Lung microvascular endothelial cell (primary cell): Measurements from ENCODE around the gene ATRAID. TPM values are rescaled to one million over a fixed set of nuclear protein-coding genes. Genes with fewer than 3 reads are reported as not detected.

Source experiments
- DNase-seq, 2 donors: peaks; one replicate each; pipeline versions ENCODE4 v3.0.0 to v3.0.0-alpha.2; 2010; ENCODE audit warnings: low read depth in 2 of 2
- total RNA-seq: library from RNA; depleted of rRNA; stranded (reverse); fragments of >200 nt; gene quantifications from 2 replicates; pipeline ENCODE4 v1.2.1, GENCODE V29; 2014

Gene ATRAID
- total RNA-seq, 1 donor from 2014 or later = 130 TPM

DNA sequence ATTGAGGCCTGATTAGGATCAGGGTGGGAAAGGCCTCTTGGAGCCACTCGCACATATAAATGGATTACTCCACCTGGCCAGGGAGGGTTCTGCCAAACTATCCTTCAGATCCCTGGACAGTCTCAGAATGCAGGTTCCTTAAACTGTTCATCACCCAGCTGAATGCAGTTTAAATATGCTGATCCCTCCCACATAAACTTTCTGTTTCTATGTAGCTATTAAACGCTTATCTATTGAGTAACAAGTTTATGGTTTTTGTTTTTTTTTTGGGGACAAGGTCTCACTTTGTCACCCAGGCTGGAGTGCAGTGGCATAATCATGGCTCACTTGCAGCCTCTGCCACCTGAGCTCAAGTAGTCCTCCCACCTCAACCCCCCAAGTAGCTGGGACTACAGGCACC lies 7.2 kb downstream of the ATRAID start:
- no peak for DNase-seq

DNA sequence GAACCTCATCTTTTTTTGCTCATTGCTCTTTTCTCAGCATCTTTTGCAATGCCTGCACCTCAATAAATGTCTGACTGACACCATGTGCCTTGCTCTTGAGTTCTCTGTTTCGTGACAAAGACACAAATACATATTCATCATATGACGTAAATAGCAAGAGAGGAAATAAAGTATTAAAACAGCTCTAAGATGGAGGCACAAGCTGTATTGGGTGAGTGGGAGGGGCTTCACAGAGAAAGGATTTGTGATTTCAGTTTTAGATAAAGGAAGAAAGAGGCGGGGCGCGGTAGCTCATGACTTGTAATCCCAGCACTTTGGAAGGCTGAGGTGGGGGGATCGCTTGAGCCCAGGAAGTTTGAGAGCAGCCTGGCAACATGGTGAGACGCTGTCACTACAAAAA lies 8.2 kb downstream of the ATRAID start:
- DNase-seq = no peak

DNA sequence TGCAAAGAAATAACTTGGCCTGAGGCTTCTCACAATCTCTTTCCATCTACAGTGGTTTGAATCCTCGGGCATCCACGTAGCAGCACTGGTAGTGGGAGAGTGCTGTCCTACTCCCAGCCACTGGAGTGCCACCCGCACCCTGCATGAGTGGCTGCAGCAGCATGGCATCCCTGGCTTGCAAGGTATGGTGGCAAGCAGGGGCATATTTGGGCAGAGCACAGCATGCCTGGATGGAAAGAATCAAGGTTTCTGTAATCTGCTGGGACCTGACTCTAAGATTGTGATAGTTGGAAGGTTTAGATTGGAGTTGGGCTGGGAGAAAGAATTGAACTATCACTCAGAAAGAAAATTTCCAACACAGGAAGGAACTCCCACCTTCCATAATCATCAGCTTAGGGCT lies 9.3 kb downstream of the ATRAID start:
- DNase-seq = no peak

DNA sequence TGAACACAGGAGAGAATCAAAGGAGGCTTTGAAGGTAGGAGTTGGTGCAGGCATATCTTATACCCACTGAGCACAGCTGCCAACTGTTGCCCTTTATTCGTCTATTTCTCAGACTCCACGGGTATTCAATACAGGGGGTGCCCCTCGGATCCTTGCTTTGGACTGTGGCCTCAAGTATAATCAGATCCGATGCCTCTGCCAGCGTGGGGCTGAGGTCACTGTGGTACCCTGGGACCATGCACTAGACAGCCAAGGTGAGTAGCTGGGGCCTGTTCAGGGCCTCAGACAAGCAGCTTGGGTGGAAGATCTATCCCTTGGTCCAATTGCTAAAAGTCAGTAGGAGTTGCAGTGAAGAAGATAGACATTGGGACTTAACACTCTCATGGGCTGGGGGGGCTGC lies 10.6 kb downstream of the ATRAID start:
- no peak for DNase-seq

DNA sequence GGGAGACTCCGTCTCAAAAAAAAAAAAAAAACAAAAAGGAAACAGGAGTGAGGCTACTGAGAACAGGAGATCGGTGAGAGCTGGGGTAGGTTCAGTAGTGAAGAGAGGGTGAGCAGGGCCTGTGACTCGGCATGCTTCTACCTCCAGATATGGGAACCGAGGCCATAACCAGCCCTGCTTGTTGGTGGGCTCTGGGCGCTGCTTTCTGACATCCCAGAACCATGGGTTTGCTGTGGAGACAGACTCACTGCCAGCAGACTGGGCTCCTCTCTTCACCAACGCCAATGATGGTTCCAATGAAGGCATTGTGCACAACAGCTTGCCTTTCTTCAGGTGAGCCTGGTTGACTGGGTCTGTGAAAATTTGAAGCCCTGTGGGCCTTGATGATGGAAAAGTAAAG lies 11.6 kb downstream of the ATRAID start:
- DNase-seq = no peak

DNA sequence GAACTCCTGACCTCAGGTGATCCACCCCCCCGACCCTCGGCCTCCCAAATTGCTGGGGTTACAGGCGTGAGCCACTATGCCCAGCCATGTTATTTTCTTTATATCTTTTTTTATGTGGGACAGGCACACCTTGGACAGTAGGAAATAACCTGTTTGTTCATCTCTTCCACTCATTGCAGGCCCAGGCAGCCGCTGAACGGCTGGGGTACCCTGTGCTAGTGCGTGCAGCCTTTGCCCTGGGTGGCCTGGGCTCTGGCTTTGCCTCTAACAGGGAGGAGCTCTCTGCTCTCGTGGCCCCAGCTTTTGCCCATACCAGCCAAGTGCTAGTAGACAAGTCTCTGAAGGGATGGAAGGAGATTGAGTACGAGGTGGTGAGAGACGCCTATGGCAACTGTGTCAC lies 13.7 kb downstream of the ATRAID start:
- no peak for DNase-seq

DNA sequence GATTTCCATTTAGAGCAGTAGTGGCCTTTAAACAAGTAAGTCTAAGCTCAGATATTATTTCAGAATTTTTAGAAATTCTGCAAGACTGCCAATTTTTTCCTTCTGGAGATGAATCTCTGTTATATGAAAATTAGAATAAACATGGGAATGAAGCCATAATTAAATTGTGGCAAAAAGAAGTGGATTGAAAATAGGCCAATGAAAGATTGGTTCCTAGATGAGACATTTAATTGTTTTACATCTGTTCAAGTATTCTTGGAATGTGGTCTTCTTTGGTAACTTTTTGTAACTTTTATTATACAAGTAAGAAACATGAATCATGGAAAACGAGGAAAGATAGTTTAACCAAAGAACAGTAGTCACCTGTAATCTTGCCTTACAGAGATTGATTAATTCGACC lies 15.7 kb downstream of the ATRAID start:
- DNase-seq = no peak

DNA sequence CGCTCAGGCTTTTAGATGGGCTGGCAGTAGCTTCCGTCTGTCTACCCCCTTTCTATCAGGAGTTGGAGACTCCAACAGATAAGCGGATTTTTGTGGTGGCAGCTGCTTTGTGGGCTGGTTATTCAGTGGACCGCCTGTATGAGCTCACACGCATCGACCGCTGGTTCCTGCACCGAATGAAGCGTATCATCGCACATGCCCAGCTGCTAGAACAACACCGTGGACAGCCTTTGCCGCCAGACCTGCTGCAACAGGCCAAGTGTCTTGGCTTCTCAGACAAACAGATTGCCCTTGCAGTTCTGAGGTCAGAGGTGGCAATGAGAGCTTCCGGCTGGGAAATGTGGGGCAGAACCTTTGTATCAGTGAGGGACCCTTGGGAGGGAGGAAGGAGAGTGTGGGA lies 20.1 kb downstream of the ATRAID start:
- DNase-seq = no peak

DNA sequence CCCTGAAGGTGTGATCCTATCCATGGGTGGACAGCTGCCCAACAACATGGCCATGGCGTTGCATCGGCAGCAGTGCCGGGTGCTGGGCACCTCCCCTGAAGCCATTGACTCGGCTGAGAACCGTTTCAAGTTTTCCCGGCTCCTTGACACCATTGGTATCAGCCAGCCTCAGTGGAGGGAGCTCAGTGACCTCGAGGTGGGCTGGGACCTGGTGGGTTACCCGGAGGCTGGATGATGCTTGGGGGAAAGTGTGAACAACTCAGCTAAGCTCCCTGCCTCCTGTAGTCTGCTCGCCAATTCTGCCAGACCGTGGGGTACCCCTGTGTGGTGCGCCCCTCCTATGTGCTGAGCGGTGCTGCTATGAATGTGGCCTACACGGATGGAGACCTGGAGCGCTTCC lies 21.5 kb downstream of the ATRAID start:
- no peak for DNase-seq

DNA sequence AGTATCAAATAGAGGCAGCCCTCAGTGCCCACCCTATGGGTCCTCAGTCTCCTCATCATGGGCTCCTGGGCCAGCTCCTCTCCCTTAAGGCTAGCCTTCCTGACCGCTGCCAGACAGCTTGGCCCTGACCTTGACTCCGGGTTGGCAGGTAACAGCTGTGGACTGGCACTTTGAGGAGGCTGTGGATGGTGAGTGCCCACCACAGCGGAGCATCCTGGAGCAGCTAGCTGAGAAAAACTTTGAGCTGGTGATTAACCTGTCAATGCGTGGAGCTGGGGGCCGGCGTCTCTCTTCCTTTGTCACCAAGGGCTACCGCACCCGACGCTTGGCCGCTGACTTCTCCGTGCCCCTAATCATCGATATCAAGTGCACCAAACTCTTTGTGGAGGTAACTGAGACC lies 24.3 kb downstream of the ATRAID start:
- no peak for DNase-seq

DNA sequence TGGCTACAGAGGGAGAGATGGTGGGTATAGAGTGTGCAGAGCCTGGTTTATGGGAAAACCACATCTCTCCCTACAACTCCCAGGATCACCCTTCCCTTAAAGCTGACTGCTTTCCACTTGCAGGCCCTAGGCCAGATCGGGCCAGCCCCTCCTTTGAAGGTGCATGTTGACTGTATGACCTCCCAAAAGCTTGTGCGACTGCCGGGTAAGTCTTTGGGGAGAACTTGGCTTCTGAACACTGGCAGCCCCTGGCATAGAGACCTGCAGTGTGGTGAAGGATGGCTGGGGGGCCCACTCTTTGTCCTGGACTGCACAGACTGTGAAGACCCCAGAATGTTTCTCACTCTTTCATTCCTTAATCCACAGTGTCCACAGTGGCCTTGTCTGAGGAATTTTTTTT lies 24.8 kb downstream of the ATRAID start:
- no peak for DNase-seq

DNA sequence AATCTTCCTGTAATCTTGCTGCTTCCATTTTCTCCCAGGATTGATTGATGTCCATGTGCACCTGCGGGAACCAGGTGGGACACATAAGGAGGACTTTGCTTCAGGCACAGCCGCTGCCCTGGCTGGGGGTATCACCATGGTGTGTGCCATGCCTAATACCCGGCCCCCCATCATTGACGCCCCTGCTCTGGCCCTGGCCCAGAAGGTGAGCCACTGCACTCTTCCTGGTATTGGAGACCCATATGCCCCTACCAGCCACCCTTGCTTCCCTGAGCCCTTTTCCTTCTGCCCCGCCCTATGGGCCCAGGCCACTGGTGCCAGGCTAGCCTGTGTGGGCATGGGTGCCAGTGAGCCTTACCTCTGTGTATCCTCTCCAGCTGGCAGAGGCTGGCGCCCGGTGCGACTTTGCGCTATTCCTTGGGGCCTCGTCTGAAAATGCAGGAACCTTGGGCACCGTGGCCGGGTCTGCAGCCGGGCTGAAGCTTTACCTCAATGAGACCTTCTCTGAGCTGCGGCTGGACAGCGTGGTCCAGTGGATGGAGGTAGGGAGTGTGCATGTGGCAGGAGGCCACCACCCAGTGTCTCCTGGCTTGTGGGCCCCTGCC lies 25.6 kb downstream of the ATRAID start:
- DNase-seq = no peak

DNA sequence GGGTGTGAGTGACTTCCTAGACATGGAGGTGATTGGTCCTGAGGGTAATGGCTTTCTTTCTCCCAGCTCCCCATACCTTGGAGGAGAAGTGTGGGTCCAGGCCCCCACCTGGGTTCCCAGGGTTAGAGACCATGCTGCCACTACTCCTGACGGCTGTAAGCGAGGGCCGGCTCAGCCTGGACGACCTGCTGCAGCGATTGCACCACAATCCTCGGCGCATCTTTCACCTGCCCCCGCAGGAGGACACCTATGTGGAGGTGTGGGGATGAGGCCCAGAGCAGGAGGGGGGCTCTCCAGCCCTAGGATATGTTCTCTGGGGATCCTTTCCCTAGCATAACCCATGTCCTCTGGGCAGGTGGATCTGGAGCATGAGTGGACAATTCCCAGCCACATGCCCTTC lies 27.1 kb downstream of the ATRAID start:
- no peak for DNase-seq

DNA sequence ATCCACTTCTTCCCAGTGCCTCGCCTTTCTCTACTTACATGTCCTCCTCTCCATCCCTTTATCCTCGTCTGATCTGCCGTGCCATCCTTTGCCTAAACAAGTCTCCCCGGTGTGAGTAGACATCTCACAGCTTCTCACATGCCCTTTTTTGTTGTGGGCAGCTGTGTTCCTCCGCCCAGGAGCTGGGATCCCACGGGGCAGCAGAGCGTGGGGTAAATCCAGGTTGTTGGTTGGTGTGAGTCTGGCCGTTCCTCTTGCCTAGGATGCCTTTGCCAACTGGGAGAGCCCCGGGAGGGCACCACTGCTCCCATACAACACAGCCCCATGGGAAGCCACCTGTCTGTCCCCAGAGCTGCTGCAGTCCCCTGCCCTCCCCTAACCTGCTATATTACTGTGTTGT lies 28.6 kb downstream of the ATRAID start:
- DNase-seq = no peak

DNA sequence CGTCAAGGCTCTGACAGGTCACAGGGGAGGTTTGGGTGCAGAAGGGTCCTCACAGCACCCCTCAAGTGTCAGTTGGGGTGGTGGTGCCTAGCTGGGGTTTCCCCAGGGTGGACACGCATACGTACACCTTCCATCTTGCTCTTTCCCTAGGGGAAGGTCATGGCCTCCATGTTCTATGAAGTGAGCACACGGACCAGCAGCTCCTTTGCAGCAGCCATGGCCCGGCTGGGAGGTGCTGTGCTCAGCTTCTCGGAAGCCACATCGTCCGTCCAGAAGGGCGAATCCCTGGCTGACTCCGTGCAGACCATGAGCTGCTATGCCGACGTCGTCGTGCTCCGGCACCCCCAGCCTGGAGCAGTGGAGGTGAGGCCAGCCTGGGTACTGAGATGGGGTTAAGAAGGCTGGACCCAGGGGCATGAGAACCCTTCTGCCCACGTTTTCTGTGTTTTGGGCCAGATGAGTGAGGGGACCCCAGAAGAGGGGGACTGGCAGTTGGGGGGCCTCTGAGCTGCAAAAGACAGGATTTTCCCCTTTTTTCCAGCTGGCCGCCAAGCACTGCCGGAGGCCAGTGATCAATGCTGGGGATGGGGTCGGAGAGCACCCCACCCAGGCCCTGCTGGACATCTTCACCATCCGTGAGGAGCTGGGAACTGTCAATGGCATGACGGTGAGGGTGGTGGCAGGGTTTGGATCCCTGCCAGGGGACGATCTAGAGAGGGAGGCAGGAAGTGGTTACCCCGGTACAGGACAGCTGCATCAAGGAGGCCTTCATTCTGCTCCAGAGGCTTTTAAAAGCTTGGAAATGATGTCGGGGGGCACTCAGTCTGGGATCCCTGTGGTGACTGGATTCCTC lies 30.1 kb downstream of the ATRAID start:
- no peak for DNase-seq

DNA sequence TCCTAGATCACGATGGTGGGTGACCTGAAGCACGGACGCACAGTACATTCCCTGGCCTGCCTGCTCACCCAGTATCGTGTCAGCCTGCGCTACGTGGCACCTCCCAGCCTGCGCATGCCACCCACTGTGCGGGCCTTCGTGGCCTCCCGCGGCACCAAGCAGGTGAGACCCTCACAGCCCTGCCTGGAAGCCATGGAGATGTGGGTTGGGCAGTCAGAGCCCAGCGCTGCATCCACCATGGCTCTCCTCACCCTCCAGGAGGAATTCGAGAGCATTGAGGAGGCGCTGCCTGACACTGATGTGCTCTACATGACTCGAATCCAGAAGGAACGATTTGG lies 30.7 kb downstream of the ATRAID start:
- no peak for DNase-seq

DNA sequence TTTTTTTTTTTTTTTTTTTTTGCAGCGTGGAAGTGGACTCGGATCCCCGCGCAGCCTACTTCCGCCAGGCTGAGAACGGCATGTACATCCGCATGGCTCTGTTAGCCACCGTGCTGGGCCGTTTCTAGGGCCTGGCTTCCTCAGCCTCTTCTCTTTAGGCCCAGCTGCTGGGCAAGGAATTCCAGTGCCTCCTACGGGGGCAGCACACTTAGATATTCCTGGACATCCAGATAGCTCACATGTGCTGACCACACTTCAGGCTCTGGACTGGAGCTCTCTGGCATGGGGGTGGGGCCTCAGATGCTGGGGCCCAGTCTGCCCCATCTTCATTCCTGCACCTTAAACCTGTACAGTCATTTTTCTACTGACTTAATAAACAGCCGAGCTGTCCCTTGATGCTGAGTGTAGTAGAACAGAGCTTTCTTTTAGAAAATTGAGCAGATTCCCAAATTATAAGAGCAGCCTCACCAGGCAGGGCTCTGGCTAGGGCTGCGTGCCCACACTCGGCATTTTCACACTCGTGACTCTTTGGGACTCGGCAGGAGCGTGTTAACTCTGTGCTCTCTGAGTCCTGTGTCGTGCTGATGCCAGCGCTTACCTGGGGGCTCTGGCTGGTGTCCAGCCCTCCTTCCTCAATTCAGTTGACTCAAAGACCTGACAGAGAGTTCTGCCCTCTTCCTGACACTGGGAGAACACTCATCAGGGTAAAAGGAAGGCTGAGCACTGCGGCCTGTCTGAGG lies 31.7 kb downstream of the ATRAID start:
- no peak for DNase-seq

DNA sequence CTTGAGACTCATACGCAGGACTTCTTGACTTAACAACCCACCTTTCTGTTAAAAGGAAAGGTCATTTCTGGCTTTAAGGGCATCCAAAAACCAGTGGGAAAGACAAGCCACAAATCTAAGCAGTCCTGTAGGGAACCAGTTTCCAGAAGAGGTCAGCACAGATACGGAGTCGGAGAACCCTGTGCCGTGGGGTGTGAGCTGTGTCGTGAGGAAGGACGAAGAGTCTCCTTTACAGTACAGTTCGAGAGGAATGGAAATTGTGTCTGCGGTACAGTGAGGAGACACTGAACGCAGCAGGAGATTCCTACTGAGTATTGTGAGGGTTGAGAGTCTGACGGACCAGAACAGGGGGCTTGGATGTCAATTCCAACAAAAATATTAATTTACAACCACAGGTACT lies 33.3 kb downstream of the ATRAID start:
- no peak for DNase-seq

DNA sequence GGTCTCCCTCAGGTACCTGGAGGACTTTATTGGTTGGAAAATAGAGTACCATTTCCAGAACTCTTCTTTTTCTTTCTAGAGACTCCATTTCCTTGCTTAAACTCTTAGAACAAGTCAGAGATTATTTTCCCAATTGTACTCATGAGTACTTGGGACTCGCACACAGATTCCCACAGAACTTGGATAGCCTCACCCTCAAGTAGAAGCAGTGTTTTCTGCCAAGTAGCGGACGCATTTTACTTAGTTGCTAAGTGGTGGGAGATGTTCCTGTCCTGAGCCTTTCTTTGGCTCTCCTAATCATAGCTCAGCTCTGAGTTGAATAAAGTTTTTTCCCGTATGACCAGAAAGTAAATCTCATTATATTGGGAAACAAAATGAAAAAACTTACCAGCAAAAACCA lies 33.8 kb downstream of the ATRAID start:
- DNase-seq = no peak

DNA sequence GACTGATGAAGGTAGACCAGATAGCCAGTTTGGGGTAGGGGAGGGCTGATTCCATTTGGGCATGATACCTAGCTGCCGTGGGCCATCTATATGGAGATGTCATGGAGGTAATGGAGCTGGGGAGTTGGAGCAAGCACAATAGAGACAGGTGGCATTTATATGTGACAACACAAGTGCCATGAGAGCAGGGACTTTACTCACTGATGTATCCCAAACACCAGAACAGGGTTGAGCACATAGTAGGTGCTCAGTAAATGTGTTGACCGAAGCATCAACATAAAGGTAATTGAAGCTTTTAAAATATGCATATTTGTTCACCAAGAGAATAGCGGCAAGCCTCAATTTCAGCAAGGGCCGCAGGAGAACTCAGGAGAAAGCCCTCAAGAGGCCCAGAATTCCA lies 36.1 kb downstream of the ATRAID start:
- DNase-seq = no peak

DNA sequence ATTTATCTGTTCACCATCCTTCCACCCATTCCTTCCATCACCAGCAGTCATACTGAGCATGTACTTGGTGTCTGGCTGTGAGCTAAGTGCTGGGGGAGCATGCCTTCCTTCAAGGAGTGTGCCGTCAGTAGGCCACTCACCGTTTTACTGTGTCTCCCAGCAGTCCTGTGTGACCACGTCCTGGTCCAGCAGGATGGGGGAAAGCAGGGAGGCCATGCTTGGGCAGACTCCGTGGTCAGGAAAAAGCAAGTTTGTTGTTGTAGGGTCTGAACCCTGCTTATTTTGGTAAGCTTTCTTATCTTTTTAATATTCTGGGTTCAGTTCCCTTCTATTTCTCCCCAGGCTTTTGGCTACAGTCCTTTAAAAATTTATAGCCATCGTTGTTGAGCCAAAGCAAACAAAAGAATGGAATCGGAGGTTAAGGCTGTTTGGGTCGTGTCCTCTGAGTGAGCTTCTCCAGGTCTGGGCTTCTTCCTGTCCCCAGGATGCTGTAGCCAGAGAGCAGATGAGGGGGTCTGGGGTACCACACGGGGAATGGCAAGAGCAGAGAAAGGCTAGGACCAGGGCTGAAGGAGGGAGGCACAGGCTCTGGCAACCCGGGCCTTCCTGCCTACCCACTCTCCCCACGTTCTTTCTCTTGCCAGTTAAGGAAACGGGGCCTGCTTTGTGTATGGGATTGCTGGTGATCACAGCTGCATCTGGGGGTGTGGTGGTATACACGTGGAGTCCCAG lies 37.5 kb downstream of the ATRAID start:
- DNase-seq = peak in 1 of 2 donors; percentile 31
